Stimulated activated naive CD4-positive, alpha-beta T cell treated with Interleukin-2 at 50 U/mL for 16 hours (primary cell): ENCODE measurements around the gene GGNBP2.
A peak's percentile ranks its signal among the peaks of the same experiment; 100 is the strongest.
"Not testable (repeated sequence)": the region's sequence is repeated elsewhere in the genome, so short reads cannot be mapped to it uniquely, and the experiment has no call there.

Experiments used
- DNase-seq: peaks from one replicate; lab custom pipeline; 2025; lab: John Stamatoyannopoulos, UW

GGNBP2 gene

DNA sequence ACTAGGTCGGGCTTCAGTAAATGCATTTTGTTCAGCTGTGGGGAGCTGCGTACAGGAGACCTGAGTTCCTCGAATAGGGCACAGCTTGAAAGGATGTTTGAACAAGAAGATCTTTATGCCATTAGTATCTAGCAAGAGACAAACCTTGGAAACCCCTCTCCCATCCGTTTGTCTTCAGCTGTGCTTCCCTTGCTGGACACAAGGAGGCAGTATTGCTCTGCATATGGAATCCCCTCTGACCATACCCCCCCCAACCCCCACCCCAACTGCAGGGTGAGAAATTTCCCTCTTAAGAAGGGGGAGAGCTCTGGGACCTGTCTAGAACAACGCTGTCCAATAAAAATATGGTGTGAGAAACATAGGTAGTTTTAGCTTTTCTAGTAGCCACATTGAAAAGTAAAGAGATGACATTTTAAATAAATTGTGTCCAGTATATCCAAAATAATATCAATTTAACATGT is 58.2 kb downstream of the GGNBP2 start:
- peak; percentile 67 for DNase-seq

DNA sequence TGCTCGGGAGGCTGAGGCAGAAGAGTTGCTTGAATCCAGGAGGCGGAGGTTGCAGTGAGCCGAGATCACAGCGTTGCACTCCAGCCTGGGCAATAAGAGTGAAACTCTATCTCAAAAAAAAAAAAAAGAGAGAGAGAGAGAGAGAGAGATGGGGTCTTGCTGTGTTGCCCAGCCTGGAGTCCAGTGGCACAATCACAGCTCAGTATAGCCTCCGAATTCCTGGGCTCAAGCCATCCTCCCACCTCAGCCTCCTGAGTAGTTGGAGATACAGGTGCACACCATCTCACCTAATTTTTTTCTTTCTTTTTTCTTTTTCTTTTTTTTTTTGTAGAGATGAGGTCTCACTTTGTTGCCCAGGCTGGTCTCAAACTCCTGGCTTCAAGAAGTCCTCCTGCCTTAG is 60.3 kb downstream of the GGNBP2 start:
- not testable (repeated sequence) for DNase-seq

DNA sequence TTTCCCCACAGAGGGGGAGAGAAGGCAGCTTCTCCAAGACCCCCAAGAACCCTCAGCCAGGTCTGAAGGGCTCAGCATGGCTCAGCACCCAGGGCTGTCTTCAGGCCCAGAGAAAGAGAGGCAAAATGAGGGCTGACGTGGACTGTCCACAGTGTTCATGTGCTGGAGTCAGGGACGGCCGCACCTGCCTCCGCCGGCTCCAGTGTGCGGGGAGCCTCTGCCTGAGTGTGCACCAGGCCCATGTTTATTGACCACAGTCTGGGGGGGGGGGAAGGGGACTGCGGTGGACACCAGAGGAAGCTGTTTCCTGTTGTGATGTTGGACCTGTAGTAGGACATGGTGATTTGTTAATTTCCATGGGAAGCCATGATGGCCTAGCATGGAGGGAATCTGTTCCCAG is 63.6 kb downstream of the GGNBP2 start:
- no peak for DNase-seq

DNA sequence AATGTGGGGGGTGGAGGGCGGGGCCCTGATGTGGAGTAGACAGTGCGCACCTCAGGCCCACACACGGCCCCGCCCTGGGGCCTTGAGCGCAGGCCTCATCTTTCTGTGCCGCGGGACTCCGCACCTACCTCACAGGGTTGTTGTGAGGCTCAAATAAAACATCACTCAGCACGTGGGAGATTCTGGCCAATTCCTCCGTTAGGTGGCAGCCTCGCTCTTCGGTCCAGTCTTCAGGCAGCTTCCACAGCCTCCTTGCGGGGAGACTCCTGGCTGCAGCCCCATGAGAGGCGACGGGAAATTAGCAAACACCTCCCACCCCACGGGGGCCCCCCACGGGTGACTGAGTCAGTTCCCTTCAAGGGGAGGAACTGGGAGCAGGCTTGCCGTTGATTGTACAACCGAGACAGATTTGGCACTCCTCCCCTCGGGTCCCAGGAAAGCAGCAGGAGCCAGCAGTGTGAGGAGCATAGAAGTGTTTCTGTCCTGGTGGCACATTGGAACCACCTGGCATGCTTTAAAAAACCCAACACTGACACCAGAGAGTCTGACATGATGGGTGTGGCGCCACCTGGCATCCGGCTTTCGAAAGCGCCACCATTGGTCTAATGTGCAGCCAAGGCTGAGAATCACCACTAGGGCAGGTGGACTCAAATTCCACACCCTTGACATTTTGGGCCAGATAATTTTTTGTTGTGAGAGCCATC is 64.2 kb downstream of the GGNBP2 start:
- DNase-seq, result no peak

DNA sequence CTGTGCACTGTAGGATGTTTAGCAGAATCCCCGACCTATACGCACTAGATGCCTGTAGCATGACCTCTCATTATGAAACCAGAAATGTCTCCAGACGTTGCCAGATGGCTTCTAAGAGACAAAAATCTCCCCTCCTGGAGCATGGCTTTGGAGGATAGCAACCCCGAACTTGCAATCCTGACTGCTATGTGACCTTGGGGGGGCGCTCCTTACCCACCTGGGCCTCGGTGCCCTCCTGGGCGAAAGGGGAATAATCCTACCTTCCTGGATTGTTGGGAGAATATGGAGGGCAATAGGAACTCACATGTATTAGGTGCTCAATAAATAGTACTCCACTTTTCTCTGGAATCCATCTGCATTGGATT is 64.8 kb downstream of the GGNBP2 start:
- DNase-seq, result no peak

DNA sequence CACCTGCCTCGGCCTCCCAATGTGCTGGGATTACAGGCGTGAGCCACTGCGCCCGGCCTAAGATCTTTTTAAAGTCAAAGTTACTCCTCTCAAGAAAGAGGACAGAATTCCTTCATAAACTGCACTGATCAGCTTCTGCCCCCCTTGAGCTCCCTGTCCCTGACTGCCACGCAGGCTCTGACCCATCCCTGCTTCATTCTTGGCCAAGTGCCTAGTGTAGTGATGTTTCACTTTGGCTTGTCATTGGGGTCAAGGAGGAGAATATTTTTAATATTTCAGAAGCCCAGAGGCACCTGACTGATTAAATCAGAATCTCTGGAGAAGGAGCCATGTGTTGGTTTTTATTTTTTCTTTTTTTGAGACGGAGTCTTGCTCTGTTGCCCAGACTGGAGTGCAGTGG is 65.8 kb downstream of the GGNBP2 start:
- no peak for DNase-seq

DNA sequence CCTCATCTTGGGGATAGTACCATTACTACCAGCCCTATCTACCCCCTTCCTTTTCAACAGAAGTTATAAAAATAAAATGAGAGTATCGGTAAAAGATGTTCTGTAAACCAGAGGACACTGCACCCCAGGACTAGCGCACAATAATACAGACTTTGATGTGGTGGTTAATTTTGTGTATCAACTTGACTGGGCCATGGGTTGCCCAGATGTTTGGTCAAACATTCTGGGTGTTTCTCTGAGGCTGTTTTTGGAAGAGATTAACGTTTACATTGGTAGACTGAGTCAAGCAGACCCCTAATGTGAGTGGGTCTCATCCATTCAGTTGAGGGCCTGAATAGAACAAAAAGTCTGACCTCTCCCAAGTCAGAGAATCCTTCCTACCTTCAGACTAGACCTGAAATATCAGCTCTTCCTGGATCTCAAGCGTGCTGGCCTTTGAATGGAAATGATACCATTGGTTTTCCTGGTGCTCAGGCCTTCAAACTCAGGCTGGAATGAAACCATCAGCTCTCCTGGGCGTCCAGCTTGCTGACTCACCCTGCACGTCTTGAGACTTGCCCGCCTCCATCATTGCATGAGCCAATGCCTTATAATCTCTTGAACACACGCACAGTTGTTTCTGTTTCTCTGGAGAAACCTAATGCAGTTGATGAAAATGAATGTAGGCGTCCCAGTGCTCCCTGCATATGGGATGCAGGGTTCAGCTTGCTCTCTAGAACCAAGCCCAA is 66.8 kb downstream of the GGNBP2 start:
- DNase-seq, result no peak

DNA sequence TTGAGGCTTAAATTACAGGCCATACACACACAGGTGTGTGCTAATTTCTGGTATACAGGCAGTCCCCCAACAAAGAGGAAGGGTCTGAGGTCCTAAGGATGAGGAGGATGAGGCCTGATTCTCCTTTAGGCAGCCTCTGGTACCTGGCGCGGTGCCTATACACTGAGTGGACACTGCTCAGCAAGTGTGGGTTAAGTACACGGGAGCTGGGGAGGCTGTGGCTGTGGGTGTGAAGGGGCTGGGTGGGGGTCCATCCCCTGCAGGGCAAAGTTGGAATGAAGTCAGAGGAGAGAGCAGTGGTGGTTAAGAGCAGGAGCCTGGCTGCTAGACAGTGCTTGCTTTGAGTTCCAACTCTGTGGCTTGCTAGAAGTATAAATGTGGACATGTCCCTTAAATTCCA is 67.6 kb downstream of the GGNBP2 start:
- no peak for DNase-seq

DNA sequence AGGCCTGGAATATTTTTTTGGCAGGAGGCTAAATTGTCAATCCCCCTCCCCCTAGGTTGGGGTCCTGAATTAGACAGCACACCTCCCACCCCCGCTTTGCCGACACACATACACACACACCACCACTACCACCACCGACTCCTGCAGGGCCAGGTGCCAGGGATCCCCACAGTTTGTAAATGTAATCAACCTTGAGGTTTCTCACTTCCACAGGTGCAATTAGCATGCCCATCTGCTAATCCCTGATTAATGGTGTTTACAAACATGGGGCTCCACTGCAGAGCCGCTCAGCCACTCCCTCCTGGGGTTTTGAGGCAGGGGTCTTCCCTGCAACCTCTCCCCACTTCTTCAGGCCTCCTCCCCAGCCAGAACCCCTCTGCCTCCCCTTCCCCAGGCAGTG is 68.4 kb downstream of the GGNBP2 start:
- no peak for DNase-seq

DNA sequence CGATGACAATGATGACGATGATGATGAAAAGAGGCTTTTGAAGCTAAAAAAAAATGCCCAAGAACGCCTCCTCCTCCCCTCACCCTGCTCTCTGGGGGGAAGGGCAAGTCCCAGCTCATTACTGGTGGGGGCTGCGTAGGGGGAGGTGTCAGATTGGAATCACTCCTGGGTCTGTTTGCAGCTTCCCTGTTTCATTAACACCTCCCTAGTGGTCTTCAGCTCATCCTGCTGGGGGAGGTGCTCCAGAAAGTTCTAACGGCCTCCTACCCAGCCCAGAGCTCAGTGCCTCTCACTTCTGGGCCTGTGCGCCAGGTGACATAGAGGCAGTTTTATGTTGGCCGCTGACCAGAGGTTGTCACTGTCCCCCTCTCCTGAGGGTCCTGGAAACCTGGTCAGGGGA is 69.4 kb downstream of the GGNBP2 start:
- no peak for DNase-seq

DNA sequence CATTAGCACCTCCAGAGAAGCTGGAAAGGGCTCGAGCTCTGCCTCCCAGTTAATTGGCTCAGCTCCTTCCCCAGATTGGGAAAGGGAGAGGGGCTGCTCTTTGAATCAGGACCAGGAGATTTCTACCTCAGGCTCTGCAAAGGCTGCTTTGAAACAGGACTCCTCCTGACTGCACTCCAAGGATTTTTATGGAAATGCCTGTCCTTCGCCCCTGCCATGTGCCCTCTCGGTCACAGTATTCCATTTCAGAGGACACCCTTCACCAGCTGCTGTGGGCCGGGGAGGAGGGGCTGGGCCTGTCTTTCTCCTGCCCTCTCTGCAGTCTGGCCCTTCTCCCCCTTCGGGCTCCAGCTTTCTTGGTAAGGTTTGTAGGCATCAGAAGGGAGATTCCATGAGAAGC is 70.2 kb downstream of the GGNBP2 start:
- no peak for DNase-seq

DNA sequence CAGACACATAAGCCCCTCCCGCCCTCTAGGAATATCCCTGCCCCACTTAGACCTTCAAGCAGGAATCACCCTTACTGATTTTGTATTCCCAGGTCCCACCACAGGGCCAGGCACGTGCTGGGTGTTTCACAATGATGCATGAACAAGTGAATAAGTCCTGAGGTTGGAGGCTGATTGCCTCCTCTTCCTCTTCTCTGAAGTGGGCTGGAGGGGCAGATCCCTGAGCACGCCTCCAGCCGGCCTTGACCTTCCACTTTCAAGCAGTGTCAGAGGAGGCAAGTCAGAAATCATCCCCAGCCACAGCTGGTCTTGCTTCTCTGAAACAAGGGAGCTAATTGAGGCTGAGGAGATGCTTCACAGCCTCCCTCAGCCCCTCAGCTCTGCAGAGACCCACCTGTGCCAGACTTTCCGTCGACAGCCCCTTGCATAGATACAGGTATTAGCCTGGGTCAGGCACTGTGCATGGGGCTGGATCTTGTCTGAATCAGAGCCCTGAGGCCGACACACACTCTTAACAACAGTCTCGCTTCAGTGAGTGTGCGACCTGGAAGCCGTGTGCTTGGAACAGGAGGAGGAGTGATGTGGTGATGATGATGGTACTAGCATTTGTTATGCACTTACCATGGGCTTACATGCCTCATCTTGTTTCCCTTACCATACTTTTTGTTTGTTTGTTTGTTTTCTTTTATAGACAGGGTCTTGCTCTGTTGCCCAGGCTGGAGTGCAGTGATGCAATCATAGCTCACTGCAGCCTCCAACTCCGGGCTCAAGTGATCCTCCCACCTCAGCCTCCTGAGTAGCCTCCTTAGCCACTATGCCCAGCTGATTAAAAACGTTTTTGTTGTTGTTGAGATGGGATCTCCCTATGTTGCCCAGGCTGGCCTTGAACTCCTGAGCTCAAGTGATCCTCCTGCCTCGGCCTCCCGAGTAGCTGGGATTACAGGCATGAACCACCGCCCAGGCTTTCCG is 71.6 kb downstream of the GGNBP2 start:
- DNase-seq, result no peak

DNA sequence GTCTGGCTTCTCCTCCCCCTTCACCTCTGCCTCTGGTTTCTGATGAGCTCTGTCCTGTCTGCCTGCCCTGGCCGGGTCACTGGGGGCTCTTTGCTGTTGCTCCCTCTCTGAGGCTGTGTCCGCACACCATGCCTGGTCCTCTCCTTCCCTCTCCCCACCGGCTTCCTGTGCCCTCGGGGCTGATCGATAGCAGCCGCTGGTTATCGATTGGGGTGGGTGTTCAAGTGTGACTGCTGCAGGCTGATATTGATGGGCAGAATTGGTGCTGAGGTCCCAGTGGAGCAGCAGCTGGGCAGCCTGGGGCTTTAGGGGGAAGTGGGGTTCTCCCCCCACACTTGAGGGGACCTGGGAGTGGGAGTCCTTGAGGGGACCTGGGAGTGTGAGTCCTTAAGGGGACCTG is 73.1 kb downstream of the GGNBP2 start:
- no peak for DNase-seq

DNA sequence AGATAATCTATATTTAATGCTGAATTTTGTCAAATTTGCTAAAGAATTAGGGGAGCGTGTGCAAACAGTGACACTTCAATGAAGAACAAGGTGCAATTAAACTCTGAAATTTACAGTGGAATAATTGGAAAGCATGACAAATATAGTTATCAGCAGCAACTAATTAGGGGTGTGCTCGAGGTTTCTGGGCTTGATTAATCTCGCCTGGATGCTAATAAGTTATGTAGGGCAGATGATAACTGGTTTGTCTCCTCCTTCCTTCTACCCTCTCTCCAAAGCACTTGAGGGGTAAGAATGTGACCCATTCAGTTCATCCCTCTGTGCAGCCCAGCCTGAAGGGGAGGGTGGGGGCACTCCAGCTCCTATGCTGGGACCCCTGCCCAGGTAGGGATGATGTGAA is 78.6 kb downstream of the GGNBP2 start:
- DNase-seq, result no peak

DNA sequence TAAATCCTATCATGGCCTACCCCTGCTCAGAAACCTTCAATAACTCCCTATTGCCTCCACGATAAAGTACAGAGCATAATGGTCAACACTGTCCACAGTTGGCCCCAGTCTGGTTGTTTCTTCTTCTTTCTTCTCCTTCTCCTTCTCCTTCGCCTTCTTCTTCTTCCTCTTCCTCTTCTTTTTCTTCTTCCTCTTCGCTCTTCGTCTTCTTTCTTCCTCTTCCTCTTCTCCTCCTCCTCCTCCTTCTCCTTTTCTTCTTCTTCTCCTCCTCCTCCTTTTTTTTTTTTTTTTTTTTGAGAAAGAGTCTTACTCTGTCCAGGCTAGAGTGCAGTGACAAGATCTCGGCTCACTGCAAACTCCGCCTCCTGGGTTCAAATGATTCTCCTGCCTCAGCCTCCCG is 80.5 kb downstream of the GGNBP2 start:
- no peak for DNase-seq

DNA sequence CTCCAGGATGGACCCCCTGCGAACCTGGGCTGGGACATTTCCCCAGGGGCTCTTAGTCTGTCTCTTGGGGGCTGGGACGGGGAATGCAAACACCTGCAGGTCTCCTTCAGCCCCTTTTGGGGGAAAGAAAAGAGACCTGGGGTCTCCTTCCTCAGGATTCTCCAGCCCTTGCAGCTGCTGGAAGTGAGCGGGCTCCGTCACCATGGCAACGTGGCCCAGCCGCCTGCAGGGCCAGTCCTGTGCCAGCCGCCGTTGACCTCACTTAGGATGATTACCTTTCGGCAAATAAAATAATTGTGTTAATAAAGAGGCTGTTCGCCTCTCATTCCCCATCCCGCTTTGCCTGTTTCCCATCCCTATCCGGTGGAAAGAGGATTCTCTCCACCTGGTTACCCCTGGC is 82.4 kb downstream of the GGNBP2 start:
- DNase-seq, result no peak

DNA sequence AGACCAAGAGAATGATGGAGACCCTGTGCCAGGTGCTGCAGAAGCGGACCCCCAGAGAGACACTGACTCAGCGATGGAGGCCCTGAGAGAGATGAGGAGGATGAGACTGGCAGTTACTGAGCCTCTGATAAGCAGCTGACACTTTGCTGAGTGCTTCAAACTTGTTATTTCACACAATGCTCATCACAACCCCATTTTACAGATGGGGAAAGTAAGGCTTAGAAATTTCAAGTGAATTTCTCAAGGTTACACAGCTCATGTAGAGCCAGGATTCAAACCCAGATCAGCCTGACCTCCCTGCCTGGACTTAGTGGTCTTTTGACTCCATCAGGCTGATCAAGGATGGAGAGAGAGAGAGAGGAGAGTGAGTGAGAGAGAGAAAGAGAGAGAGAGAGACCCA is 83.9 kb downstream of the GGNBP2 start:
- DNase-seq, result no peak

DNA sequence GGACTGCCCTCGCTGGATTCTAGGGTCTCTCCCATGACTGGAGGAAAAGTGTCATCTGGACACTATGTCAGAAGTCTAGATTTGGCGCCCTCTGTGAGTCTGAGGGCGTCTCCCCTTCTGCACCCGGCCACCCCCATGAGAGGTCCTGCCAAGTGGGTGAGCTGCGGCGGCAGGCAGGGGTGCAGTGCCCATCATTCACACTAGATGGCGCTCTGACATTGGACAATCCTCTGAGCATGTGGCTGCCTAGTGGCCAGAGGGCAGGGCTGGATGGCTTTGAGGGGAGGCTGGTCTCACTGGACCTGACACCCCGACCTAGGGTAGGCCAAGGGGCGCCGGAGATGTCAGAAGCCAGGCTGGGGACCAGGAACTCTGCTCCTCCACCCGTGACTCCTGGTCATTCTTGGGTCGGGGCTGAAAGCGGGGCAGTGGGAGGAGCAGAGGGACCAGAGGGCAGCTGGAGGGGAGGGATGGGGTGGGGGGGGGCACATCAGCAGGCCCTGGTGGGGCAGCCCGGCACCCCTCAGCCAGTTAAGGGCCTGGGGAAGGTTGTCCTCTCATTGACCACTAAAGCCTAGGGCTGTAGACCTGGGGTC is 84.6 kb downstream of the GGNBP2 start:
- peak; percentile 71 for DNase-seq

DNA sequence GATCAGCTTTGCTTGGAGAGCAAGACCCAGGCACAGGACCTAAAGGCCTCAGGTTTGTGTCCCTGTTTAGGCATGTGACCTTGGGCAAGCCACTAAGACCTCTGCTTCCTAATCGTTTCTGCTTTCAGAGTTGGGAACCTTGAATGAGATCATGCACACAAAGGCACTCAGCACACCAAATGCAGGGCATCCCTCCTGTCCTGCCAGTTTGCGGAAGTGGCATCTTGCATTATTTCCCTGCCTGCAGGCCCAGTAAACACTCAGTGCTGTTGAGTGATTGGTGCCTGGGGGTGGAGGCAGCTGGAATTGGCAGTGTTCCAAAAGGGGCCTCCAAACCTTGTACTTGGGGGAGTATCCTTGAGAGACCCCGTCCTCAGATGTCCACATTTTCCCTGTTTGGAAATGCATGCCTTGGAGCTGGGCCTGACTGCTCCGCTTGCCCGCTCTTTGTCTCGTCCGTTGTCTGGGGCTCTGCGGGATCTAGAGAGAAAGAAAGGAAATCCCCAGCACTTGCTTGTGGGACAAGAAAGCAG is 85.3 kb downstream of the GGNBP2 start:
- DNase-seq, result no peak

DNA sequence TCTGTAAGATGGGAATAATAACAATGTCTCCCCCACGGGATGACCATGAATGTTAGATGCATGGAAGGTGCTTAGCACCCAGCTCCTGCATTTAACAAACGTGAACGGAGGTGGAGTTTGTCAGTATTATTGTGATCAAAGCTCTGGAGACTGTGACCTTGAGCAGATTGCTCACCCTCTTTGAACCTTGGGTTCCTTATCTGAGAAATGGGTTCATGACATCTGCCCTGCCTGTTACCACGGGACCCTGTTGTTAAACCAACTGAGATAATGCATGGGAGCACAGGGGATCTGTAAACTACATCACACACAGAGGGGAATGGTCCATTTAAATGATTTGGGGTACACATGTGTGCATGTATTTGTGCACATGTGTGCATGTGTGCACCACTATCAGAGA is 86.3 kb downstream of the GGNBP2 start:
- no peak for DNase-seq

DNA sequence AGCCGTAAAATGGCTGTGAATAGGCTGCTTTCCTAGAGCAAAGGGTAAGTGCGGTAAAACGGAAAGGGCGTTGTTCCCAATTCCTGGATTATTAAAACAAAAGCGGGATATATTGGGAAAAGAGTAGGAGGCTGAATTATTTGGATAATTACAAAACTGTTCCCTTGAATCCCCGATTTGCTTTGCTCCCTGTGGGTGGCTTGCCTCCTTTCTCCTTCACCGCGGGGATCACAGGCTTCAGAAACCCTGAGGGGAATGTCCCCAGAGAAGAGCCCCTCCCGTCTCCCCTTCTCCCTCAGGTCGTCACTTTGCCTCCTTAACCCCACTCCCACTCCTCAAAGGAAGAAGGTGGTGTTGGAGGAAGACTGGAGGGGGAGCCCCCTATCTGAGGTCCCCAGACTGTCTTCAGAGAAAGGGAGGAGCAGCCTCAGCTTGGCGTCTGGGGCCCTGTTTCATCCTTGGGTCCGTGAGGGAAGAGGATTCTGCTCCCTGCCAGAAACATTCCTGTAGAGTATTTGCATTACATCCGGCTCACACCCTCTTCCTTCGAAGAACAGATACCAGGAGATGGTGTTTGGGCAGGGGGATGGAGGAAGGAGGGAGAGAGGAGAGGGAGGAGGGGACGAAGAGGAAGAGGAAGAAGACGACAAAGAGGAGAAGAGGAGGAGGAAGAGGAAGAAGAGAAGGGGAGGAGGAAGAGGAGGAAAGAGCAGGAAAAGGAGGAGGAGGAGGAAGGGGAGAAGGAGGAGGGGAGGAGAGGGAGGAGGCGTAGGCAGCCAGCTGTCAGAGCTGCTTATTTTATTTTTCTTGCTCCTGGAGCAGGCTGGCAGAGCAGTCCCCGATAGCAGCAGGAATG is 88.4 kb downstream of the GGNBP2 start:
- no peak for DNase-seq
